ENCODE measurements around the gene ATP2A2. TPM values are rescaled to one million over a fixed set of nuclear protein-coding genes. Genes with fewer than 3 reads are reported as not detected.

ATP2A2 gene
- total RNA-seq, 6 experiments from 2014 or later: 95.6 to 155 (median 113) TPM

- 61% methylated on average over 5 of the region's 5 CpGs for WGBS (ENCODE audit: insufficient coverage, low coverage, low lambda C conversion rate, missing lambda C conversion rate)
- intact Hi-C loops (cut with DNase I): no loop called here
Measured at GRCh38 chr12:110270125-110270962, 10.7 kb upstream of the ATP2A2 start.

GRCh38 chr12:110271015-110271414 lies 10.0 kb upstream of the ATP2A2 start:
- H3K27ac ChIP-seq: no peak overlapping the region
- ATAC-seq: no peak
- DNase-seq: no peak
- peaks cover 0 to 10% (median 0%) of the 10 kb centered on the region in 4 donors for H3K4me1 ChIP-seq
- TF ChIP-seq CTCF (IDR thresholded peaks at IDR 0.05) (no peak), POLR2A (IDR thresholded peaks at IDR 0.05) (no peak)
- no peak overlapping the region for H3K4me3 ChIP-seq
- WGBS (ENCODE audit: insufficient coverage, low coverage, low lambda C conversion rate, missing lambda C conversion rate): 67% methylated on average over 2 of the region's 2 CpGs
- intact Hi-C loops (cut with DNase I): no loop called here
- no peaks in the 10 kb centered on the region for H3K9me3 ChIP-seq
- H3K27me3 ChIP-seq: no peaks in the 10 kb centered on the region
- H3K36me3 ChIP-seq: no peaks in the 10 kb centered on the region

More at GRCh38 chr12:110270125-110270962, 10.7 kb upstream of the ATP2A2 start:
- no peaks in the 10 kb centered on the region for H3K27me3 ChIP-seq
- no peaks in the 10 kb centered on the region for H3K9me3 ChIP-seq
- no peak overlapping the region for H3K27ac ChIP-seq
- no peaks in the 10 kb centered on the region for H3K36me3 ChIP-seq
- TF ChIP-seq CTCF (IDR thresholded peaks at IDR 0.05): no peak
- TF ChIP-seq POLR2A (IDR thresholded peaks at IDR 0.05): no peak
- DNase-seq (peak in 2 of 3 donors; percentile 31 to 57), ATAC-seq (peak; percentile 81 to 87 (median 86))
- H3K4me1 ChIP-seq: peaks cover 0 to 10% (median 0%) of the 10 kb centered on the region in 4 donors
- no peak overlapping the region for H3K4me3 ChIP-seq

- no peak for ATAC-seq
- WGBS (ENCODE audit: insufficient coverage, low coverage, low lambda C conversion rate, missing lambda C conversion rate): 57% methylated on average over 2 of the region's 2 CpGs
Measured at GRCh38 chr12:110277530-110278254, 3.4 kb upstream of the ATP2A2 start.

GRCh38 chr12:110278255-110278536 lies 2.9 kb upstream of the ATP2A2 start:
- Histone ChIP-seq H3K27ac (no peak overlapping the region), H3K4me1 (peaks cover 0 to 13% (median 5%) of the 10 kb centered on the region in 4 donors), H3K27me3 (no peaks in the 10 kb centered on the region), H3K9me3 (no peaks in the 10 kb centered on the region), H3K36me3 (no peaks in the 10 kb centered on the region), H3K4me3 (no peak overlapping the region)
- DNase-seq (no peak), ATAC-seq (no peak)
- intact Hi-C loops (cut with DNase I): no loop called here
- 40% methylated on average over 1 of the region's 1 CpG for WGBS (ENCODE audit: insufficient coverage, low coverage, low lambda C conversion rate, missing lambda C conversion rate)
- TF ChIP-seq POLR2A (IDR thresholded peaks at IDR 0.05): no peak

More at GRCh38 chr12:110277530-110278254, 3.4 kb upstream of the ATP2A2 start:
- no peak overlapping the region for H3K27ac ChIP-seq
- peaks cover 0 to 8% (median 3%) of the 10 kb centered on the region in 4 donors for H3K4me1 ChIP-seq
- no peaks in the 10 kb centered on the region for H3K9me3 ChIP-seq
- no peaks in the 10 kb centered on the region for H3K27me3 ChIP-seq
- TF ChIP-seq CTCF (IDR thresholded peaks at IDR 0.05) (no peak), POLR2A (IDR thresholded peaks at IDR 0.05) (no peak)
- DNase-seq: no peak
- no peak overlapping the region for H3K4me3 ChIP-seq
- intact Hi-C loops (cut with DNase I): no loop called here
- H3K36me3 ChIP-seq: no peaks in the 10 kb centered on the region

Measured in right lobe of liver (tissue), 6 donors.